Activated T-cell treated with anti-CD3 and anti-CD28 coated beads, Interleukin-2, amount 50 U/mL, for 72 hours (primary cell): Measurements from ENCODE around the gene CENPT. TPM values are rescaled to one million over a fixed set of nuclear protein-coding genes. Genes with fewer than 3 reads are reported as not detected.
A peak's percentile ranks its signal among the peaks of the same experiment; 100 is the strongest.

Experiments
- ATAC-seq, 2 donors: fragments of 150-1000 bp; cut with Tn5 transposase; replicated peaks in 1 of 2; 2 replicates each; pipeline ENCODE4 v1.10.0; 2021; ENCODE audit warnings: moderate library complexity in 2 of 2, mild to moderate bottlenecking in 1 of 2
- DNase-seq, 2 donors: peaks; one replicate each; pipeline ENCODE4 v3.0.0; 2021 to 2022; ENCODE audit warnings: mixed read lengths in 1 of 2
- H3K27ac Mint-ChIP-seq: one replicate; pipeline ENCODE4 v1.8.0; 2022; ENCODE audit warnings: mild to moderate bottlenecking, moderate library complexity, mixed read lengths
- H3K27me3 Mint-ChIP-seq: one replicate; pipeline ENCODE4 v1.8.0; 2022; ENCODE audit warnings: low read depth, mixed read lengths
- H3K36me3 Mint-ChIP-seq, 2 donors: one replicate each; pipeline ENCODE4 v1.8.0; 2022; ENCODE audit warnings: mixed read lengths in 2 of 2, mild to moderate bottlenecking in 1 of 2; ENCODE audit not compliant: insufficient read depth in 2 of 2
- H3K4me1 Mint-ChIP-seq: one replicate; pipeline ENCODE4 v1.8.0; 2022; ENCODE audit warnings: low read depth, mixed read lengths
- H3K4me3 Mint-ChIP-seq, 2 donors: one replicate each; pipeline ENCODE4 v1.8.0; 2022; ENCODE audit warnings: mild to moderate bottlenecking in 2 of 2, mixed read lengths in 2 of 2, moderate library complexity in 2 of 2
- H3K9me3 Mint-ChIP-seq, 2 donors: one replicate each; pipeline ENCODE4 v1.8.0; 2022; ENCODE audit warnings: mixed read lengths in 2 of 2
- total RNA-seq, 2 donors: library from RNA; stranded (reverse); gene quantifications; one replicate each; pipeline ENCODE4 v1.2.3, GENCODE V29; 2022

The CENPT gene, protein sequence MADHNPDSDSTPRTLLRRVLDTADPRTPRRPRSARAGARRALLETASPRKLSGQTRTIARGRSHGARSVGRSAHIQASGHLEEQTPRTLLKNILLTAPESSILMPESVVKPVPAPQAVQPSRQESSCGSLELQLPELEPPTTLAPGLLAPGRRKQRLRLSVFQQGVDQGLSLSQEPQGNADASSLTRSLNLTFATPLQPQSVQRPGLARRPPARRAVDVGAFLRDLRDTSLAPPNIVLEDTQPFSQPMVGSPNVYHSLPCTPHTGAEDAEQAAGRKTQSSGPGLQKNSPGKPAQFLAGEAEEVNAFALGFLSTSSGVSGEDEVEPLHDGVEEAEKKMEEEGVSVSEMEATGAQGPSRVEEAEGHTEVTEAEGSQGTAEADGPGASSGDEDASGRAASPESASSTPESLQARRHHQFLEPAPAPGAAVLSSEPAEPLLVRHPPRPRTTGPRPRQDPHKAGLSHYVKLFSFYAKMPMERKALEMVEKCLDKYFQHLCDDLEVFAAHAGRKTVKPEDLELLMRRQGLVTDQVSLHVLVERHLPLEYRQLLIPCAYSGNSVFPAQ
- total RNA-seq, result 10 to 100 TPM; 43.6 to 59.4 TPM

DNA sequence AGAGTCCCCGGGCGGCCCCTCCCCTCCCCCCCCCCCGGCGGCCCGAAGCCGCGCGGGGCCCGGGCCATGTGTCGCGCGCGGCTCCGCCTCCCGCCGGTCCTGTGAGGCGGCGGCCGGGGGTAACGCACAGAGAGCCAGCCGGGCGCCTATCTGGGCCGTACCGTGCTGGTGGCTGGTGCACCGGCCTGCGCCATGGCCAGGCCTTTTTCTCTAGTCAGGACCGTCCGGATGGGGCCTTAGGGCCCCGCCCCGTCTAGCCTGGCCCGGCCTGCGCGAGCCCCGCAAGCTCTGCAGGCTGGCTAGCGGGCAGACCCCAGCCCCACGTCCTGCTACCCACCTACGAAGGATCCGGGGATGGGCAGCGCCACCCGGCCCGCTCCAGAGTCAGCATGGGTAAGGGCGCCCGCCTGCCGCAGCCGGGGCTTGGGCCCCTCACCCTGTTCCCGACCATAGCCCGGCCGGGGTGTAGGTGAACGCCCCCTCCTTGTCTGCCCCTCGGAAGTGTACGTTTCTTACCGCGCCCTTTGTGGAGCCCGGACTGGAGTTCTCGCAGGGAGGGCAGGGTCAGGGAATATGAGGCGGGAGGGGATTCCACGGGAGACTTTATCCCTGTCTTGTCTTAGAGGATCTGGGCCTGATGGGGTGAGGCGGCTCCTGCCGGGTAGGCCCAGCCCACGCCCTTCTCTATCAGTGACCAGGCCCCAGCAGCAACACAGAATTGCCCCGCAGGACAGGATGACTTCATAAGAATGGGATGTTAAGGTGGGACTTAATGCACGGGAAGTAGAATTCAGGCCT, at the start of gene CENPT:
Gene CENPT (minus strand): TSS at position 630 of the 798 bp plus-strand sequence. CDS start 13,834 bp downstream, outside the sequence.
- DNase-seq (no peak), ATAC-seq (peak; percentile 48 to 50)
- Mint-ChIP-seq H3K27me3 (no peaks in the 10 kb centered on the region), H3K36me3 (peaks cover 5% of the 10 kb centered on the region in 2 donors), H3K4me3 (peak within 1 kb of the TSS; percentile 98 to 100), H3K4me1 (peaks cover 57% of the 10 kb centered on the region), H3K9me3 (no peaks in the 10 kb centered on the region), H3K27ac (peak within 1 kb of the TSS; percentile 82)

DNA sequence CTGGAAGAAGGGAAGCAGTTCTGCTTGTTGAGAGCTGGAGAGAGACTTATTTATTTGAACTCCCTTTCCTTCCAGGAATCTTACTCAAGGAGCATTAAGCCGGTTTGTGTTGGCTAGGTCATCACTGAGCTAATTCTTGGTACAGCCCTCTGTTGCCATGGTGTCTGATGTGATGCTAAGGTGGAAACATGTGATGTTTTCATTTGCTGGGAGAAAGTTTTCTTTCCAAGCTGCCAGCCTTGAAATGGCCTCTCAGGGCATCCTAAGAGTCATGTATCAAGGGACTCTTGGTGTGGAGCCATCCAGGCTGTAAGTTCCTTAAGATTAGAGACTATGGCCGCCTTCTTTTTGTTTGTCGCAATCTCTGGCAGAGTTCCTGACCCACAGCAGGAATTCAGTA, 49.7 kb upstream of the CENPT start:
- H3K4me1 Mint-ChIP-seq, result peaks cover 46% of the 10 kb centered on the region
- H3K27ac Mint-ChIP-seq, result no peak overlapping the region
- no peak for DNase-seq
- H3K36me3 Mint-ChIP-seq, result peaks cover 3 to 4% of the 10 kb centered on the region in 2 donors
- no peaks in the 10 kb centered on the region for H3K27me3 Mint-ChIP-seq
- no peaks in the 10 kb centered on the region for H3K9me3 Mint-ChIP-seq
- ATAC-seq, result no peak
- no peak overlapping the region for H3K4me3 Mint-ChIP-seq

DNA sequence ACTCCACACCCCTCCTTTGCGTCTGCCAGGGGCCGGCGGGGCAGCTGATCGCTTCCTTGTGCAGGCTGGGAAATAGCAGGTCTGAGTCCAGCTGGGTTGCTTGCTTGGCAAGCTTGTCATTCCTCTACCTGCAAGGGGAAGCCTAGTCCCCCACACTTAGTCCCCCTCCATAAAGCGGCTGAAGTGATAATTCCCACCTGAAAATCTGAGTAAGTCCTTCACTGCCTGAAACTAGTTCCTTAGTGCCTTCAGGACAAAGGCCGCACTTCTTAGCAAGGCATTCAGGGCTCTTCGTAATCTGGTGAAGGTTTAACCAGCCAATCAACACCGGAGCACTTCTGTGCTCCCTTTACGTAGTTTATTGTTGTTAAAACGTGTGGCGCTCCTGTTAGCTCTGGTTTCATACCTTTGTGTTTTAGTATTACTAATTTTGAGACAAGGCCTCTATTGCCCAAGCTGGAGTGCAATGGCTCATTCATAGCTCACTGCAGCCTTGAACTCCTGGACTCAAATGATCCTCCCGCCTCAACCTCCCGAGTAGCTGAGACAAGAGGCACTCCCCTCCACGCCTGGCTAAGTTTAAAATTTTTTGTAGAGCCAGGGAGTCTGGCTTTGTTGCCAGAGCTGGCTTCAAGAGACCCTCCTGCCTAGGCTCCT, 46.4 kb upstream of the CENPT start:
- H3K4me3 Mint-ChIP-seq, result peak overlapping the region; percentile 98
- peak in 1 of 2 donors; percentile 28 for DNase-seq
- H3K36me3 Mint-ChIP-seq, result peaks cover 3 to 4% of the 10 kb centered on the region in 2 donors

DNA sequence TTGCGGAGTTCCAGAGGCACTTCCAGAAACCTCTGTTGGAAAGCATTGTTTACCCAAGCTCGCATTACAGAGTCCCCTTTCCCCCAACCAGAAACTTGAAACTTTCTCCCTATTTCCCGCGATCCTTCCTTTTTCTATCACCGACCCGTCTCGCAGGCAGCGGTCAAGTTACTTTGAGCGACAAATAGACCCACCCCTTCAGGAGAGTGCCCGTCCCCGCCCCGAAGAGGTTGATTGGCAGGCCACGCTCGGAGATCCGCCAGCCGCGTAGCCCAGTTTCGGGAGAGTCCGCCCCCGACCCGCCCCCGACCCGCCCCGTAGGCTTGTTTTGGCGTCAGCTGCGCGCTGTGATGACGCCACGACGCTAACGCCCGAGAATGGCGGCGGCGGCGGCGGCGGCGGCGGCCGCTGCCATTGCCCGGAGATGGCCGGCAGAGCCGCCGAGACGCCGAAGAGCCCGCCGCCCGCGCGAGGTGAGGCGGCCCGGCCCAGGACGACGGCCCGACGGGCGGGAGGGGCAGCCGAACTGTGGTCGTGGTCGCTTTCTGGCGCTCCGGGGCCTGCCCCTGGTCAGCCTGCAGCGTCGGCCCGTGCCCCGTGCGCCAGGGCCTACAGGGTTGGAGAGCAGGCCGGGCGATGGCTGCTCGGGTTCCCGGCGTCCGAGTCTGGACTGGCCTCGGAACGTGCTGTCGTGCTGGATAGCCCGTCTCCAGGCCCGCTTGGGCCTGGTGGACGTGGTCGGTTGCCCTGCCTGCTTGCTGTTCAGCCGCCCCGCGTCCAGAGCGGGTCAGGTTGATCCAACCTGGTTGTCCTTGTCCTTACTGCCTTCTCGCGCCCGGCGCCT, 45.6 kb upstream of the CENPT start, which contains the start of gene PSKH1:
Gene PSKH1 (plus strand): TSS at position 356 of the 844 bp plus-strand sequence. CDS start 15,496 bp downstream, outside the sequence.
- Mint-ChIP-seq H3K36me3 (peaks cover 2 to 3% of the 10 kb centered on the region in 2 donors), H3K27me3 (no peaks in the 10 kb centered on the region), H3K4me1 (peaks cover 44% of the 10 kb centered on the region), H3K27ac (peak within 1 kb of the TSS; percentile 98), H3K4me3 (peak within 1 kb of the TSS; percentile 98), H3K9me3 (no peaks in the 10 kb centered on the region)
- ATAC-seq (peak; percentile 99), DNase-seq (peak; percentile 95)

More for the DNA sequence above, 46.4 kb upstream of the CENPT start:
- Mint-ChIP-seq H3K27me3 (no peaks in the 10 kb centered on the region), H3K9me3 (no peaks in the 10 kb centered on the region), H3K27ac (peak overlapping the region; percentile 98), H3K4me1 (peaks cover 48% of the 10 kb centered on the region)
- no peak for ATAC-seq

DNA sequence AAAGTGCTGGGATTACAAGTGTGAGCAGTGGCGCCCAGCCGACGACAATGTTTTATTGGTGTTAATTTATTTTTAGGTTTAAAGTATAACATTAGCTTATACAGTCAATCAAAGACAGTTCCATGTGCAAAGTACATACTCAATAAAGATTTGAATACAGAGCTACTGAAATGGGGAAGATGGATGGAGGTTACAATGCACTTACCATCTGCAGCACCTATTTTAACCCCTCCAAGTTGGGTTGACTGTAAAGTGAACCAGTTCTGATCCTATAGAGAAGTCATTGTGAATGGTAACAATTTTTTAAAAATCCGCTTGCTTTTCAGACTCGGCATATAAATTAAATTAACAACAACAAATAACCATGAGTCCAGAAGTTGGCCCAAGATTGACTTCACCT, 44.9 kb upstream of the CENPT start:
- Mint-ChIP-seq H3K27me3 (no peaks in the 10 kb centered on the region), H3K27ac (peak overlapping the region; percentile 40), H3K4me3 (peak overlapping the region; percentile 75 to 98), H3K36me3 (peaks cover 2 to 3% of the 10 kb centered on the region in 2 donors), H3K4me1 (peaks cover 41% of the 10 kb centered on the region), H3K9me3 (no peaks in the 10 kb centered on the region)
- DNase-seq, result no peak
- no peak for ATAC-seq

DNA sequence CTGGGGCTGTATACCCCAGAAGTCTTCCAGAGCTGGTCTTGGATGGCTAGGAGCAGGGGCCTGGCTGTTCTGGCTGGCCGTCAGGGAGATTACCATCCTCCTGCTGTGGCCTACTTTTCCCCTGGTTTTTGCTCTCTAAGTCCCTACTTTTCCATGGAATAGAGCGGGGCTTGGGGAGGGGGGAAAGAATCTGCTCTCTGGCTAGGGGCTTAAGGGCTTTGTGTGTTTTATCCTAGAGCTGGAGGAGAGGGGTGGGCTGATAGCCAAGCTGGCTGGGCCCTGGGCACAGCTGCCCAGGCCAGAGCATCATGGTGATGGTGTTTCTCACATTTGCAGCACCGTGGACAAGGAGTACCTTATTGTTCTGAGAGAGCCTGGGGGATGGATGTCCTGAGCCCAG, 40.8 kb upstream of the CENPT start:
- Mint-ChIP-seq H3K27me3 (no peaks in the 10 kb centered on the region), H3K27ac (no peak overlapping the region), H3K9me3 (no peaks in the 10 kb centered on the region), H3K4me3 (no peak overlapping the region), H3K36me3 (peaks cover under 1 to 5% of the 10 kb centered on the region in 2 donors), H3K4me1 (peaks cover 14% of the 10 kb centered on the region)
- DNase-seq (no peak), ATAC-seq (no peak)

DNA sequence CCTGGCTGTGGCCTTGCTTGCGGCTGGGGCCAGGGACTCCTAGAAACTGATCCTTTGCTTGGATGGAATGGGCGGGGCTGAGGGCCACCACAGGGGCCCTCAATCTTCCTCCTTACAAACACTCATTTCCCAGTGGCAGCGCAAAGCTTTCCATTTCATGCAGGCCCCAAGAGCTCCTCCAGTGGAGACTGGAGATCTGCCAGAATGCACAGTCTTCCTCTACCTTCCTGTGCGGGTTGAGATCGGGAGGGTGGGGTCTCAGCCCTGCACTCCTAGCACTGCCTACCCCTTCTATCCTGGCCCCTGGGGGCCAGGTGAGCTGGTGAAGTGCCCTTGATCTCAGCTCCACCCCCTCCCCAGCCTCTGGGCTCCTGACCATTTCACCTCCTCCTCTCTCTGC, 38.9 kb upstream of the CENPT start:
- ATAC-seq, result no peak
- Mint-ChIP-seq H3K27ac (peak overlapping the region; percentile 31), H3K4me1 (peaks cover 5% of the 10 kb centered on the region), H3K36me3 (peaks cover 2 to 5% of the 10 kb centered on the region in 2 donors), H3K4me3 (no peak overlapping the region), H3K9me3 (no peaks in the 10 kb centered on the region), H3K27me3 (no peaks in the 10 kb centered on the region)
- DNase-seq, result no peak

DNA sequence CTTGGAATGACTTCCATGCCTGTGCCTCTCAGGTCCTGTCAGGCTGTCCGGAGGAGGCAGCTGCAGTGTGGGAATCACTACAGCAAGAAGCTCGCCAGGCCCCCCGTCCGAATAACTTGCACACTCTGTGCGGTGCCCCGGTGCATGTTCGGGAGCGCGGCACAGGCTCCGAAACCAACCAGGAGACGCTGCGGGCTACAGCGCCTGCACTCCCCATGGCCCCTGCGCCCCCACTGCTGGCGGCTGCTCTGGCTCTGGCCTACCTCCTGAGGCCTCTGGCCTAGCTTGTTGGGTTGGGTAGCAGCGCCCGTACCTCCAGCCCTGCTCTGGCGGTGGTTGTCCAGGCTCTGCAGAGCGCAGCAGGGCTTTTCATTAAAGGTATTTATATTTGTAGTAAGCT, 38.5 kb upstream of the CENPT start:
- H3K36me3 Mint-ChIP-seq, result peaks cover 3 to 5% of the 10 kb centered on the region in 2 donors
- ATAC-seq, result no peak
- no peak overlapping the region for H3K27ac Mint-ChIP-seq
- H3K4me3 Mint-ChIP-seq, result no peak overlapping the region
- DNase-seq, result no peak
- peaks cover 5% of the 10 kb centered on the region for H3K4me1 Mint-ChIP-seq
- no peaks in the 10 kb centered on the region for H3K9me3 Mint-ChIP-seq
- H3K27me3 Mint-ChIP-seq, result no peaks in the 10 kb centered on the region

DNA sequence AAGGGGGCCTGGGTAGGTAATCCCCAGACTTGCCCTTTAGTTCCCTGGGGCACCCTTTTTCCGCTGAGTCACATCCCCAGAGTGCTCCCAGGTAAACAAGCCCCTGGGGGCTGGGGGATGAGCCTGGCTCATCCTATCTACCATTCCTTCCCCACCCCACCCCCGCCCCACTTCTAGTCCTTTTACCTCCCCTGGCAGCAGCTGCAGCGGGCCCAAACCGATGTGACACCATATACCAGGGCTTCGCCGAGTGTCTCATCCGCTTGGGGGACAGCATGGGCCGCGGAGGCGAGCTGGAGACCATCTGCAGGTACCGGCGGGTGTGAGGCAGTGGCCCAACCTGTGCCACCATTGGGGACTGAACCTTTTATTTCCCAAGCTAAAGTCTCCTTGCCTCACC, 38.1 kb upstream of the CENPT start:
- no peak for ATAC-seq
- DNase-seq, result no peak
- H3K36me3 Mint-ChIP-seq, result peaks cover 3 to 5% of the 10 kb centered on the region in 2 donors
- no peaks in the 10 kb centered on the region for H3K9me3 Mint-ChIP-seq
- H3K4me1 Mint-ChIP-seq, result peaks cover 5% of the 10 kb centered on the region
- no peak overlapping the region for H3K27ac Mint-ChIP-seq
- H3K4me3 Mint-ChIP-seq, result no peak overlapping the region
- H3K27me3 Mint-ChIP-seq, result no peaks in the 10 kb centered on the region

DNA sequence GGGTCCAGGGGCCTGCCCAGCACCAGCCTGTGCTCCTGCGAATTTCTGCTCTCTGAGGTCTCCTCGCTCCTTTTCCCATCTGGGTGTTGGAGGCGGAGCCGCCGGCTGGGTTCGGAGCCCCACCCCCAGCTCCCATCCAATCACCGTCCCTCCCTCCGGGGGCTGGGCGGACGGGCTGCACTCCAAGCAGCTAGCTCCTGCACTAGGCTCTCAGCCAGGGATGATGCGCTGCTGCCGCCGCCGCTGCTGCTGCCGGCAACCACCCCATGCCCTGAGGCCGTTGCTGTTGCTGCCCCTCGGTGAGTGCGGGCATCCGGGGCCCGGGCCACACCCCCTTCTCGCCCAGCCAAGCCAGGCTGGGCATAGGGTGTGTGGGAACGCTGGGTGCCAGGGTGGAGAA, 37.2 kb upstream of the CENPT start, which contains the start of gene NRN1L:
Gene NRN1L (plus strand): TSS at position 202 of the 400 bp plus-strand sequence. CDS start 19 bp downstream, at position 221.
- Mint-ChIP-seq H3K4me1 (peaks cover 5% of the 10 kb centered on the region), H3K9me3 (no peaks in the 10 kb centered on the region), H3K27me3 (no peaks in the 10 kb centered on the region), H3K4me3 (no peak within 1 kb of the TSS), H3K36me3 (peaks cover 6 to 7% of the 10 kb centered on the region in 2 donors), H3K27ac (no peak within 1 kb of the TSS)
- DNase-seq (no peak), ATAC-seq (no peak)

DNA sequence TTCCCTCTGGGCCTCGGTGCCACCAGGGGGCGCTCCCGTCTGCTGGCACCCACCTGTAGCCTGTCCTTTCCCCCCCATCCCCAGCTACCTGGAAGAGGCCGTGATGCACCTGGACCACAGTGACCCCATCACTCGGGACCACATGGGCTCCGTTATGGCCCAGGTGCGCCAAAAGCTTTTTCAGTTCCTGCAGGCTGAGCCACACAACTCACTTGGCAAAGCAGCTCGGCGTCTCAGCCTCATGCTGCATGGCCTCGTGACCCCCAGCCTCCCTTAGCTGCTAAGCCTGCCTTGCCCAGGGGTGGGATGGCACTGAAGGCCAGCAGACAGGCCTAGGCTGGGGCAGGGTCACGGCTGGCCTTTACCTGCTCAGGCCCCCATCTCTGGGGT, 36.4 kb upstream of the CENPT start:
- H3K4me3 Mint-ChIP-seq, result no peak overlapping the region
- peaks cover 6 to 10% of the 10 kb centered on the region in 2 donors for H3K36me3 Mint-ChIP-seq
- H3K27ac Mint-ChIP-seq, result no peak overlapping the region
- no peaks in the 10 kb centered on the region for H3K27me3 Mint-ChIP-seq
- H3K4me1 Mint-ChIP-seq, result peaks cover 5% of the 10 kb centered on the region
- DNase-seq, result peak; percentile 78 to 85
- ATAC-seq, result peak; percentile 80 to 81
- no peaks in the 10 kb centered on the region for H3K9me3 Mint-ChIP-seq
